Loucy (cell line): ENCODE results near the gene FRAT1.
A peak's percentile ranks its signal among the peaks of the same experiment; 100 is the strongest.

ENCODE experiments used
- H2AFZ ChIP-seq: fragments of 200-600 bp; sonication (generic); 2 replicates; pipeline ENCODE4 v1.6.0; 2016; ENCODE audit warnings: antibody characterized with exemption, mild to moderate bottlenecking, low read length, moderate library complexity
- H3F3A ChIP-seq: fragments of 200-600 bp; 2 replicates; pipeline ENCODE4 v1.6.0; 2016; ENCODE audit warnings: antibody characterized with exemption, low read depth, mild to moderate bottlenecking
- H3K27me3 ChIP-seq: fragments of 200-600 bp; sonication (generic); 2 replicates; pipeline ENCODE4 v1.6.1; 2014; ENCODE audit warnings: low read length, mild to moderate bottlenecking; ENCODE audit not compliant: insufficient read depth, poor library complexity, severe bottlenecking
- H3K36me3 ChIP-seq: fragments of 200-600 bp; sonication (generic); 2 replicates; pipeline ENCODE4 v1.6.1; 2016; ENCODE audit warnings: low read length; ENCODE audit not compliant: insufficient read depth
- H3K4me1 ChIP-seq: fragments of 200-600 bp; sonication (generic); 2 replicates; pipeline ENCODE4 v1.5.1; 2014; ENCODE audit warnings: low read length, mild to moderate bottlenecking; ENCODE audit not compliant: insufficient read depth, poor library complexity, severe bottlenecking
- H3K4me2 ChIP-seq: fragments of 200-600 bp; sonication (generic); 2 replicates; pipeline ENCODE4 v1.6.0; 2014; ENCODE audit warnings: antibody characterized with exemption, low read length, low read depth, mild to moderate bottlenecking; ENCODE audit not compliant: poor library complexity, severe bottlenecking
- H3K4me3 ChIP-seq: fragments of 200-600 bp; sonication (generic); 2 replicates; pipeline ENCODE4 v1.5.1; 2014; ENCODE audit warnings: low read length, mild to moderate bottlenecking, mixed read lengths; ENCODE audit not compliant: poor library complexity, severe bottlenecking
- H3K79me2 ChIP-seq: fragments of 200-600 bp; sonication (generic); 2 replicates; pipeline ENCODE4 v1.6.1; 2014; ENCODE audit warnings: low read length; ENCODE audit not compliant: insufficient read depth
- H3K9ac ChIP-seq: fragments of 200-600 bp; sonication (generic); 2 replicates; pipeline ENCODE4 v1.6.0; 2014; ENCODE audit warnings: mild to moderate bottlenecking, low read depth, low read length, moderate library complexity; ENCODE audit not compliant: poor library complexity, severe bottlenecking
- H3K9me2 ChIP-seq: fragments of 200-600 bp; sonication (generic); replicated peaks from 2 replicates; pipeline ENCODE4 v1.6.1; 2016; ENCODE audit warnings: low read depth, low read length, mixed read lengths
- H3K9me3 ChIP-seq: fragments of 200-600 bp; sonication (generic); 2 replicates; pipeline ENCODE4 v1.6.1; 2014; ENCODE audit warnings: mild to moderate bottlenecking, antibody characterized with exemption, low read length, low read depth; ENCODE audit not compliant: insufficient read depth
- H4K20me1 ChIP-seq: fragments of 200-600 bp; sonication (generic); 2 replicates; pipeline ENCODE4 v1.6.0; 2014; ENCODE audit warnings: antibody characterized with exemption, low read length, mild to moderate bottlenecking; ENCODE audit not compliant: insufficient read depth, poor library complexity, severe bottlenecking
- CTCF ChIP-seq: fragments of 200-600 bp; sonication (generic); conservative IDR thresholded peaks from 2 replicates; pipeline ENCODE4 v1.5.1; 2014; ENCODE audit warnings: mild to moderate bottlenecking, antibody characterized with exemption, low read length
- EZH2phosphoT487 ChIP-seq: fragments of 200-600 bp; IDR thresholded peaks from 2 replicates; pipeline ENCODE4 v1.6.1; 2018; ENCODE audit warnings: antibody characterized with exemption, mild to moderate bottlenecking, moderate library complexity, borderline replicate concordance

The FRAT1 gene

GRCh38 chr10:97331153-97331703, 12.2 kb downstream of the FRAT1 start:
- TF ChIP-seq EZH2phosphoT487 = no peak
- TF ChIP-seq CTCF = no peak
- peak overlapping the region; percentile 91 for H3K4me3 ChIP-seq
- peaks cover 35% of the 10 kb centered on the region for H3K4me1 ChIP-seq
- peak overlapping the region; percentile 86 for H3K9ac ChIP-seq
- H3K9me2 ChIP-seq = no peaks in the 10 kb centered on the region
- H3K9me3 ChIP-seq = no peaks in the 10 kb centered on the region
- H2AFZ ChIP-seq = no peak overlapping the region
- H3K36me3 ChIP-seq = no peaks in the 10 kb centered on the region; the same call in 1 of the 2 replicates
- peak overlapping the region; percentile 99 for H3K4me2 ChIP-seq
- peaks cover 52% of the 10 kb centered on the region for H3K79me2 ChIP-seq
- no peaks in the 10 kb centered on the region; the same call in 1 of the 2 replicates for H3F3A ChIP-seq
- peaks cover 43% of the 10 kb centered on the region for H4K20me1 ChIP-seq
- no peaks in the 10 kb centered on the region for H3K27me3 ChIP-seq

GRCh38 chr10:97332591-97333350, 13.7 kb downstream of the FRAT1 start:
- Histone ChIP-seq H3K36me3 (no peaks in the 10 kb centered on the region; the same call in 1 of the 2 replicates), H3K27me3 (no peaks in the 10 kb centered on the region), H3K4me3 (peak overlapping the region; percentile 91), H3K9me3 (no peaks in the 10 kb centered on the region), H3K4me1 (peaks cover 31% of the 10 kb centered on the region), H2AFZ (no peak overlapping the region), H3K79me2 (peaks cover 52% of the 10 kb centered on the region), H4K20me1 (peaks cover 43% of the 10 kb centered on the region), H3K9ac (peak overlapping the region; percentile 86), H3K4me2 (peak overlapping the region; percentile 99), H3F3A (no peaks in the 10 kb centered on the region), H3K9me2 (no peaks in the 10 kb centered on the region)
- TF ChIP-seq EZH2phosphoT487 (no peak), CTCF (no peak)

- Histone ChIP-seq H3K9ac (peak overlapping the region; percentile 86), H3K9me3 (no peaks in the 10 kb centered on the region), H3F3A (no peaks in the 10 kb centered on the region), H3K4me2 (peak overlapping the region; percentile 99), H3K9me2 (no peaks in the 10 kb centered on the region), H3K4me1 (peaks cover 30% of the 10 kb centered on the region), H3K79me2 (peaks cover 52% of the 10 kb centered on the region), H2AFZ (no peak overlapping the region), H4K20me1 (peaks cover 43% of the 10 kb centered on the region), H3K4me3 (peak overlapping the region; percentile 91), H3K27me3 (no peaks in the 10 kb centered on the region), H3K36me3 (no peaks in the 10 kb centered on the region; the same call in 1 of the 2 replicates)
- TF ChIP-seq EZH2phosphoT487 = no peak
- TF ChIP-seq CTCF = peak; percentile 49
These were observed 14.2 kb downstream of the FRAT1 start for GRCh38 chr10:97333351-97333600.
